ENCODE data around the gene PCDHGA1.

Gene PCDHGA1

GRCh38 chr5:141439411-141440141, 109.3 kb downstream of the PCDHGA1 start:
- no peaks in the 10 kb centered on the region for H3K27me3 ChIP-seq (ENCODE audit: control insufficient read depth, low read length)
- no peaks in the 10 kb centered on the region for H4K20me1 ChIP-seq (ENCODE audit: control insufficient read depth, insufficient read depth, low read depth, low read length)

GRCh38 chr5:141440341-141440740, 110.0 kb downstream of the PCDHGA1 start:
- 0 out of 2 replicates have a peak, but pooled peaks cover 2% of the 10 kb centered on the region for H3F3A ChIP-seq (ENCODE audit: control insufficient read depth, insufficient read depth)
- H3K27me3 ChIP-seq (ENCODE audit: control insufficient read depth, low read length) = no peaks in the 10 kb centered on the region
- no peak overlapping the region for H3K27ac ChIP-seq (ENCODE audit: low read depth, low read length)
- no peaks in the 10 kb centered on the region; the same call in 1 of the 2 replicates for H3K36me3 ChIP-seq (ENCODE audit: control insufficient read depth, low read length)
- no peak overlapping the region for H3K4me2 ChIP-seq (ENCODE audit: low read length)
- no peaks in the 10 kb centered on the region for H3K79me2 ChIP-seq (ENCODE audit: control insufficient read depth, low read length)
- no peaks in the 10 kb centered on the region for H4K20me1 ChIP-seq (ENCODE audit: control insufficient read depth, insufficient read depth, low read depth, low read length)
- H3K4me1 ChIP-seq (ENCODE audit: control insufficient read depth, low read length) = peaks cover 15% of the 10 kb centered on the region
- H3K9me3 ChIP-seq (ENCODE audit: control insufficient read depth, insufficient read depth, low read length) = no peaks in the 10 kb centered on the region
- no peak overlapping the region for H3K4me3 ChIP-seq (ENCODE audit: low read length)
- no peaks in the 10 kb centered on the region for H3K9me2 ChIP-seq (replicated peaks; ENCODE audit: control insufficient read depth, low read length)
- no peak for TF ChIP-seq CTCF (IDR thresholded peaks at IDR 0.05; ENCODE audit: low read depth, low read length, poor library complexity, severe bottlenecking)
- no peak for TF ChIP-seq EZH2phosphoT487 (IDR thresholded peaks at IDR 0.05; ENCODE audit: borderline replicate concordance, low read length)

More at GRCh38 chr5:141439411-141440141, 109.3 kb downstream of the PCDHGA1 start:
- Histone ChIP-seq H3K4me3 (ENCODE audit: low read length) (no peak overlapping the region), H3K27ac (ENCODE audit: low read depth, low read length) (no peak overlapping the region), H3K36me3 (ENCODE audit: control insufficient read depth, low read length) (no peaks in the 10 kb centered on the region; the same call in 1 of the 2 replicates), H3K9me3 (ENCODE audit: control insufficient read depth, insufficient read depth, low read length) (no peaks in the 10 kb centered on the region), H3K79me2 (ENCODE audit: control insufficient read depth, low read length) (no peaks in the 10 kb centered on the region), H3K4me2 (ENCODE audit: low read length) (no peak overlapping the region), H3K9me2 (replicated peaks; ENCODE audit: control insufficient read depth, low read length) (no peaks in the 10 kb centered on the region), H3K4me1 (ENCODE audit: control insufficient read depth, low read length) (peaks cover 15% of the 10 kb centered on the region), H3F3A (ENCODE audit: control insufficient read depth, insufficient read depth) (0 out of 2 replicates have a peak, but pooled peaks cover 2% of the 10 kb centered on the region)
- TF ChIP-seq CTCF (IDR thresholded peaks at IDR 0.05; ENCODE audit: low read depth, low read length, poor library complexity, severe bottlenecking) = no peak
- TF ChIP-seq EZH2phosphoT487 (IDR thresholded peaks at IDR 0.05; ENCODE audit: borderline replicate concordance, low read length) = no peak

GRCh38 chr5:141441571-141442170, 111.4 kb downstream of the PCDHGA1 start:
- TF ChIP-seq EZH2phosphoT487 (IDR thresholded peaks at IDR 0.05; ENCODE audit: borderline replicate concordance, low read length) (no peak), CTCF (IDR thresholded peaks at IDR 0.05; ENCODE audit: low read depth, low read length, poor library complexity, severe bottlenecking) (no peak)
- Histone ChIP-seq H3F3A (ENCODE audit: control insufficient read depth, insufficient read depth) (0 out of 2 replicates have a peak, but pooled peaks cover 2% of the 10 kb centered on the region), H3K36me3 (ENCODE audit: control insufficient read depth, low read length) (no peaks in the 10 kb centered on the region; the same call in 1 of the 2 replicates), H3K9me3 (ENCODE audit: control insufficient read depth, insufficient read depth, low read length) (no peaks in the 10 kb centered on the region), H3K4me1 (ENCODE audit: control insufficient read depth, low read length) (peaks cover 15% of the 10 kb centered on the region), H3K27me3 (ENCODE audit: control insufficient read depth, low read length) (no peaks in the 10 kb centered on the region), H3K4me2 (ENCODE audit: low read length) (no peak overlapping the region), H3K9me2 (replicated peaks; ENCODE audit: control insufficient read depth, low read length) (no peaks in the 10 kb centered on the region), H3K4me3 (ENCODE audit: low read length) (no peak overlapping the region), H3K79me2 (ENCODE audit: control insufficient read depth, low read length) (no peaks in the 10 kb centered on the region), H3K27ac (ENCODE audit: low read depth, low read length) (no peak overlapping the region), H4K20me1 (ENCODE audit: control insufficient read depth, insufficient read depth, low read depth, low read length) (no peaks in the 10 kb centered on the region)

All from DOHH2 (cell line).